Immature natural killer cell (primary cell): ENCODE measurements around the gene SERPINA10. TPM values are rescaled to one million over a fixed set of nuclear protein-coding genes. Genes with fewer than 3 reads are reported as not detected.

Experiments used
- DNase-seq, 3 donors: peaks; one replicate each; pipeline ENCODE4 v3.0.0; 2022; ENCODE audit warnings: mixed read lengths in 1 of 3
- H3K27ac Mint-ChIP-seq, 6 donors: one replicate each; pipeline ENCODE4 v1.8.0; 2020; ENCODE audit warnings: mixed read lengths in 6 of 6, mild to moderate bottlenecking in 5 of 6, inconsistent platforms in 4 of 6, moderate library complexity in 3 of 6
- H3K27me3 Mint-ChIP-seq, 3 donors: one replicate each; pipeline ENCODE4 v1.8.0; 2020 to 2021; ENCODE audit warnings: low read depth in 3 of 3, mild to moderate bottlenecking in 3 of 3, mixed read lengths in 3 of 3, moderate library complexity in 3 of 3, inconsistent platforms in 1 of 3
- H3K36me3 Mint-ChIP-seq, 3 donors: one replicate each; pipeline ENCODE4 v1.8.0; 2020; ENCODE audit warnings: mixed read lengths in 3 of 3, inconsistent platforms in 2 of 3, mild to moderate bottlenecking in 2 of 3
- H3K4me1 Mint-ChIP-seq, 2 donors: one replicate each; pipeline ENCODE4 v1.8.0; 2020; ENCODE audit warnings: inconsistent platforms in 2 of 2, mild to moderate bottlenecking in 2 of 2, mixed read lengths in 2 of 2, moderate library complexity in 1 of 2
- H3K4me3 Mint-ChIP-seq, 5 donors: one replicate each; pipeline ENCODE4 v1.8.0; 2020; ENCODE audit warnings: mild to moderate bottlenecking in 5 of 5, mixed read lengths in 5 of 5, inconsistent platforms in 3 of 5, moderate library complexity in 3 of 5
- H3K9me3 Mint-ChIP-seq, 6 donors: one replicate each; pipeline ENCODE4 v1.8.0; 2020; ENCODE audit warnings: mild to moderate bottlenecking in 6 of 6, mixed read lengths in 6 of 6, inconsistent platforms in 4 of 6, moderate library complexity in 3 of 6
- polyA plus RNA-seq, 3 donors: library from polyadenylated mRNA; unstranded; fragments of 300-500 nt; fragmentation: Illumina TruSeq; gene quantifications; one replicate each; pipeline ENCODE4 v1.2.3, GENCODE V29; 2021

SERPINA10 gene
- polyA plus RNA-seq: not detected

- H3K36me3 Mint-ChIP-seq: no peaks in the 10 kb centered on the region
- no peaks in the 10 kb centered on the region for H3K4me1 Mint-ChIP-seq
- DNase-seq: no peak
- H3K27me3 Mint-ChIP-seq: peaks cover 0 to 7% (median 6%) of the 10 kb centered on the region in 3 donors
- H3K4me3 Mint-ChIP-seq: no peak within 1 kb of the TSS
- no peaks in the 10 kb centered on the region for H3K9me3 Mint-ChIP-seq
- H3K27ac Mint-ChIP-seq: no peak within 1 kb of the TSS
Observed at GRCh38 chr14:94292872-94293577, at the start of gene SERPINA10. Gene SERPINA10 (minus strand): TSS chr14:94293268. CDS start chr14:94290593, 2,675 bp downstream.

GRCh38 chr14:94342334-94342934 lies 49.4 kb upstream of the SERPINA10 start:
- Mint-ChIP-seq H3K27me3 (peaks cover 0 to 15% (median 3%) of the 10 kb centered on the region in 3 donors), H3K9me3 (no peaks in the 10 kb centered on the region), H3K27ac (no peak overlapping the region), H3K4me3 (no peak overlapping the region), H3K36me3 (no peaks in the 10 kb centered on the region), H3K4me1 (no peaks in the 10 kb centered on the region)
- no peak for DNase-seq

- no peak for DNase-seq
- H3K27ac Mint-ChIP-seq: no peak overlapping the region
- no peaks in the 10 kb centered on the region for H3K4me1 Mint-ChIP-seq
- H3K4me3 Mint-ChIP-seq: no peak overlapping the region
- H3K27me3 Mint-ChIP-seq: peaks cover 0 to 15% (median 3%) of the 10 kb centered on the region in 3 donors
- no peaks in the 10 kb centered on the region for H3K36me3 Mint-ChIP-seq
- no peaks in the 10 kb centered on the region for H3K9me3 Mint-ChIP-seq
Observed at GRCh38 chr14:94341656-94342333, 48.7 kb upstream of the SERPINA10 start.

GRCh38 chr14:94340533-94340932 lies 47.5 kb upstream of the SERPINA10 start:
- no peaks in the 10 kb centered on the region for H3K9me3 Mint-ChIP-seq
- no peak overlapping the region for H3K4me3 Mint-ChIP-seq
- H3K27ac Mint-ChIP-seq: no peak overlapping the region
- peaks cover 0 to 15% (median 3%) of the 10 kb centered on the region in 3 donors for H3K27me3 Mint-ChIP-seq
- no peaks in the 10 kb centered on the region for H3K36me3 Mint-ChIP-seq
- no peaks in the 10 kb centered on the region for H3K4me1 Mint-ChIP-seq
- DNase-seq: no peak

GRCh38 chr14:94338023-94338422 lies 45.0 kb upstream of the SERPINA10 start:
- no peaks in the 10 kb centered on the region for H3K9me3 Mint-ChIP-seq
- H3K27me3 Mint-ChIP-seq: peaks cover 2 to 13% (median 3%) of the 10 kb centered on the region in 3 donors
- H3K27ac Mint-ChIP-seq: no peak overlapping the region
- DNase-seq: no peak
- no peaks in the 10 kb centered on the region for H3K36me3 Mint-ChIP-seq
- H3K4me3 Mint-ChIP-seq: no peak overlapping the region
- H3K4me1 Mint-ChIP-seq: no peaks in the 10 kb centered on the region

GRCh38 chr14:94337274-94337673 lies 44.2 kb upstream of the SERPINA10 start:
- H3K27me3 Mint-ChIP-seq: peaks cover 2 to 11% (median 3%) of the 10 kb centered on the region in 3 donors
- H3K27ac Mint-ChIP-seq: no peak overlapping the region
- no peaks in the 10 kb centered on the region for H3K4me1 Mint-ChIP-seq

GRCh38 chr14:94334872-94335271 lies 41.8 kb upstream of the SERPINA10 start:
- no peaks in the 10 kb centered on the region for H3K9me3 Mint-ChIP-seq
- H3K4me3 Mint-ChIP-seq: no peak overlapping the region
- H3K27me3 Mint-ChIP-seq: peaks cover 0 to 2% (median 0%) of the 10 kb centered on the region in 3 donors
- H3K4me1 Mint-ChIP-seq: no peaks in the 10 kb centered on the region
- no peak for DNase-seq
- H3K36me3 Mint-ChIP-seq: no peaks in the 10 kb centered on the region
- H3K27ac Mint-ChIP-seq: no peak overlapping the region

More at GRCh38 chr14:94337274-94337673, 44.2 kb upstream of the SERPINA10 start:
- H3K9me3 Mint-ChIP-seq: no peaks in the 10 kb centered on the region
- no peak for DNase-seq
- H3K36me3 Mint-ChIP-seq: no peaks in the 10 kb centered on the region
- H3K4me3 Mint-ChIP-seq: no peak overlapping the region

GRCh38 chr14:94332587-94332986 lies 39.5 kb upstream of the SERPINA10 start:
- H3K4me3 Mint-ChIP-seq: no peak overlapping the region
- H3K27ac Mint-ChIP-seq: no peak overlapping the region
- no peaks in the 10 kb centered on the region for H3K4me1 Mint-ChIP-seq
- peaks cover 0 to 2% (median 0%) of the 10 kb centered on the region in 3 donors for H3K27me3 Mint-ChIP-seq
- no peaks in the 10 kb centered on the region for H3K9me3 Mint-ChIP-seq
- H3K36me3 Mint-ChIP-seq: no peaks in the 10 kb centered on the region
- no peak for DNase-seq

- no peak overlapping the region for H3K27ac Mint-ChIP-seq
- peaks cover 0 to 2% (median 0%) of the 10 kb centered on the region in 3 donors for H3K27me3 Mint-ChIP-seq
- no peak overlapping the region for H3K4me3 Mint-ChIP-seq
- H3K9me3 Mint-ChIP-seq: no peaks in the 10 kb centered on the region
- no peak for DNase-seq
- H3K36me3 Mint-ChIP-seq: no peaks in the 10 kb centered on the region
- no peaks in the 10 kb centered on the region for H3K4me1 Mint-ChIP-seq
Observed at GRCh38 chr14:94332063-94332583, 39.1 kb upstream of the SERPINA10 start.

GRCh38 chr14:94331462-94331861 lies 38.4 kb upstream of the SERPINA10 start:
- H3K27me3 Mint-ChIP-seq: peaks cover 0 to 2% (median 1%) of the 10 kb centered on the region in 3 donors
- H3K4me3 Mint-ChIP-seq: no peak overlapping the region
- no peaks in the 10 kb centered on the region for H3K36me3 Mint-ChIP-seq
- DNase-seq: no peak
- H3K9me3 Mint-ChIP-seq: no peaks in the 10 kb centered on the region
- H3K4me1 Mint-ChIP-seq: no peaks in the 10 kb centered on the region
- no peak overlapping the region for H3K27ac Mint-ChIP-seq

GRCh38 chr14:94330857-94331256 lies 37.8 kb upstream of the SERPINA10 start:
- Mint-ChIP-seq H3K9me3 (peaks cover 0 to 1% (median 0%) of the 10 kb centered on the region in 6 donors), H3K36me3 (no peaks in the 10 kb centered on the region), H3K4me3 (no peak overlapping the region), H3K27me3 (peaks cover 0 to 2% (median 2%) of the 10 kb centered on the region in 3 donors), H3K27ac (no peak overlapping the region), H3K4me1 (no peaks in the 10 kb centered on the region)
- no peak for DNase-seq

GRCh38 chr14:94330432-94330831 lies 37.4 kb upstream of the SERPINA10 start:
- no peaks in the 10 kb centered on the region for H3K36me3 Mint-ChIP-seq
- DNase-seq: no peak
- H3K4me3 Mint-ChIP-seq: no peak overlapping the region
- no peak overlapping the region for H3K27ac Mint-ChIP-seq
- peaks cover 0 to 4% (median 0%) of the 10 kb centered on the region in 6 donors for H3K9me3 Mint-ChIP-seq
- peaks cover 0 to 2% (median 2%) of the 10 kb centered on the region in 3 donors for H3K27me3 Mint-ChIP-seq
- H3K4me1 Mint-ChIP-seq: no peaks in the 10 kb centered on the region

- DNase-seq: no peak
- Mint-ChIP-seq H3K36me3 (no peaks in the 10 kb centered on the region), H3K27me3 (peaks cover 0 to 2% (median 2%) of the 10 kb centered on the region in 3 donors), H3K4me1 (no peaks in the 10 kb centered on the region), H3K4me3 (no peak overlapping the region), H3K9me3 (peaks cover 0 to 4% (median 0%) of the 10 kb centered on the region in 6 donors), H3K27ac (no peak overlapping the region)
Observed at GRCh38 chr14:94329857-94330256, 36.8 kb upstream of the SERPINA10 start.

- no peaks in the 10 kb centered on the region for H3K36me3 Mint-ChIP-seq
- no peak for DNase-seq
- H3K27me3 Mint-ChIP-seq: peaks cover 0 to 2% (median 0%) of the 10 kb centered on the region in 3 donors
- H3K27ac Mint-ChIP-seq: no peak overlapping the region
- no peak overlapping the region for H3K4me3 Mint-ChIP-seq
- peaks cover 0 to 4% (median 0%) of the 10 kb centered on the region in 6 donors for H3K9me3 Mint-ChIP-seq
- no peaks in the 10 kb centered on the region for H3K4me1 Mint-ChIP-seq
Observed at GRCh38 chr14:94328196-94328595, 35.1 kb upstream of the SERPINA10 start.
